Erythroblast (primary cell): ENCODE data around the gene BAZ1A.

Experiments used
- GATA1 ChIP-seq: IDR thresholded peaks from 2 replicates; pipeline ENCODE4 v1.6.1; 2011; ENCODE audit warnings: low read depth, mild to moderate bottlenecking, control low read depth, low read length, moderate library complexity
- POLR2A ChIP-seq: IDR thresholded peaks from 2 replicates; pipeline ENCODE4 v1.6.1; 2011; ENCODE audit warnings: mild to moderate bottlenecking, low read length

DNA sequence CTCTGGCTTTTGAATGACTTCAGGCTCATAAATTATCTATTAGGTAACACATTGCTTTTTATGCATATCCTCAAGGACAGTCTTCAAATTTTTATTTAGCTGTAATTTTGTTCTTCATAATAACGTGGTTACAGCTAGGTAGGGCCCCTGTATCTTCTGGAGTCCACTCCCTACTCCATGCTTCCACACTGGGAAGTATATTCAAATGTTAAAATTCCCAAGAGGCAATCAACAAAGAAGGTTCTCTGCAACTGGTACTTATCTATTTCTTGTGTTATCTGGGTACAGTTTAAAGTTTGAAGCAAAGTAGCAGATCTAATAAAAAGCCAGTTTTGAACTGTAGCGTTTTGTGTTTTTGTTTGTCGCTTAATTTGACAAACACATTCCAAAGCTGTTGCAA lies 20.1 kb upstream of the BAZ1A start:
- TF ChIP-seq POLR2A (no peak), GATA1 (no peak)
